OCI-LY7 (cell line): Measurements from ENCODE around the gene LRRC8D. TPM values are rescaled to one million over a fixed set of nuclear protein-coding genes. Genes with fewer than 3 reads are reported as not detected.

ENCODE experiments used
- BruUV-seq: library from RNA; stranded (reverse); fragments of 400-500 nt; replicated peaks from 2 replicates; lab custom pipeline; 2021; lab: Mats Ljungman, UMichigan
- CTCF ChIA-PET: fragments of 300-600 bp; sonication (Branson Sonifier 250); formaldehyde crosslinking; loops from one replicate; lab custom pipeline; 2022; ENCODE audit warnings: antibody characterized with exemption; ENCODE audit not compliant: unreplicated experiment; lab: Charles Lee
- POLR2A ChIA-PET: fragments of 300-600 bp; sonication (Branson Sonifier 250); formaldehyde crosslinking; loops from one replicate; lab custom pipeline; 2022; ENCODE audit warnings: antibody characterized with exemption; lab: Charles Lee
- DNase-seq: peaks from one replicate; pipeline ENCODE4 v3.0.0-alpha.2; 2015; ENCODE audit warnings: low spot score
- H2AFZ ChIP-seq: fragments of 200-600 bp; sonication (generic), shearing (Covaris generic); 2 replicates; pipeline ENCODE4 v1.6.1; 2014; ENCODE audit warnings: mild to moderate bottlenecking, antibody characterized with exemption, low read length, moderate library complexity
- H3K27ac ChIP-seq: fragments of 200-600 bp; sonication (generic); 2 replicates; pipeline ENCODE4 v1.5.1; 2014; ENCODE audit warnings: mixed run types, low read depth, mild to moderate bottlenecking, moderate library complexity, low read length, inconsistent platforms; ENCODE audit not compliant: poor library complexity, severe bottlenecking
- H3K36me3 ChIP-seq: fragments of 200-600 bp; sonication (generic); 2 replicates; pipeline ENCODE4 v1.6.1; 2014; ENCODE audit warnings: mild to moderate bottlenecking, antibody characterized with exemption, low read length, moderate library complexity, mixed read lengths; ENCODE audit not compliant: insufficient read depth
- H3K4me1 ChIP-seq: fragments of 200-600 bp; sonication (generic); 2 replicates; pipeline ENCODE4 v1.5.1; 2014; ENCODE audit warnings: mild to moderate bottlenecking, low read length; ENCODE audit not compliant: insufficient read depth, poor library complexity, severe bottlenecking
- H3K4me2 ChIP-seq: fragments of 200-600 bp; sonication (generic); 2 replicates; pipeline ENCODE4 v1.6.1; 2014; ENCODE audit warnings: mild to moderate bottlenecking, low read length
- H3K4me3 ChIP-seq: fragments of 200-600 bp; sonication (generic); 2 replicates; pipeline ENCODE4 v1.5.1; 2014; ENCODE audit warnings: mild to moderate bottlenecking, low read depth, low read length; ENCODE audit not compliant: poor library complexity, severe bottlenecking
- H3K79me2 ChIP-seq: fragments of 200-600 bp; sonication (generic); 2 replicates; pipeline ENCODE4 v1.6.1; 2016; ENCODE audit warnings: low read depth, mild to moderate bottlenecking, low read length, moderate library complexity, mixed read lengths; ENCODE audit not compliant: insufficient read depth
- H3K9me2 ChIP-seq: fragments of 200-600 bp; sonication (generic); 2 replicates; pipeline ENCODE4 v1.6.1; 2016; ENCODE audit warnings: mild to moderate bottlenecking, low read length, mixed read lengths; ENCODE audit not compliant: insufficient read depth
- H3K9me3 ChIP-seq: fragments of 200-600 bp; sonication (generic); 2 replicates; pipeline ENCODE4 v1.6.1; 2014; ENCODE audit warnings: mild to moderate bottlenecking, mixed run types, low read length, mixed read lengths
- H4K20me1 ChIP-seq: fragments of 200-600 bp; sonication (generic); 2 replicates; pipeline ENCODE4 v1.6.1; 2014; ENCODE audit warnings: mild to moderate bottlenecking, antibody characterized with exemption, low read length, moderate library complexity, mixed read lengths; ENCODE audit not compliant: insufficient read depth
- EZH2phosphoT487 ChIP-seq: fragments of 200-600 bp; sonication (generic); IDR thresholded peaks from 2 replicates; pipeline ENCODE4 v1.6.1; 2018; ENCODE audit warnings: low read depth, borderline replicate concordance, mild to moderate bottlenecking, mixed run types, antibody characterized with exemption, low read length, moderate library complexity, mixed read lengths
- intact Hi-C: fragments of 100-400 bp; cut with micrococcal nuclease; formaldehyde crosslinking; loops from one replicate; pipeline ENCODE4 v1.10.0; 2022; ENCODE audit not compliant: unreplicated experiment
- total RNA-seq, 2 experiments: library from RNA; depleted of rRNA in 1 of 2; stranded (reverse); fragments of >200 nt in 1 of 2; shearing (Covaris generic) in 1 of 2; gene quantifications; 2 replicates each; pipeline ENCODE4 v1.2.3, GENCODE V29; 2014 to 2022
- TF ChIP-seq, protein P1 (sequence below): fragments of 200-600 bp; sonication (generic); conservative IDR thresholded peaks from 2 replicates; pipeline ENCODE4 v1.5.1; 2014; ENCODE audit warnings: mild to moderate bottlenecking, antibody characterized with exemption, low read length, moderate library complexity, mixed read lengths

LRRC8D gene
- total RNA-seq, 2 experiments from 2014 or later, result 23.8 to 37.1 TPM

DNA sequence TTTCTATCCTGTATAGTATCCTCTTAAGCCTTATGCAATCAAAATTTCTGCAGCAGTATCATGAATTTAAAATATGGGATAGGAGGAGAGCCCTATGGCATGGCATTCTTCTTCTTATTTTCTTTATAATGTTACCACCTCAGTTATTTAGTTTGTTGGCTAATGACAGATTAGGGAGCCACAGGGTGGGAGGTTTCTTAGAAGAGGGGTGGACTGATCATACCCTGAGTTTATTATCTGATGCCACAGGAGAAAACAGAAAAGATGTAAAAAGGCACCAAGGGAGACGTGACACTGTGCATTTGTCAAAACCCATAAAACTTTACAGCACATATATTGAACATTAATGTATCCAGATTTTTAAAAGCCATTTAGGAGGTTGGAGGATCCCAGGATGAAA, 66.9 kb downstream of the LRRC8D start:
- H3K9me2 ChIP-seq, result no peaks in the 10 kb centered on the region
- BruUV-seq, result no TSS peak
- peaks cover 5% of the 10 kb centered on the region; the same call in 1 of the 2 replicates for H4K20me1 ChIP-seq
- no peaks in the 10 kb centered on the region for H3K4me1 ChIP-seq
- CTCF ChIA-PET, result no interaction called here
- H2AFZ ChIP-seq, result no peak overlapping the region
- no peak for DNase-seq
- no peak overlapping the region for H3K4me3 ChIP-seq
- TF ChIP-seq, protein P1, sequence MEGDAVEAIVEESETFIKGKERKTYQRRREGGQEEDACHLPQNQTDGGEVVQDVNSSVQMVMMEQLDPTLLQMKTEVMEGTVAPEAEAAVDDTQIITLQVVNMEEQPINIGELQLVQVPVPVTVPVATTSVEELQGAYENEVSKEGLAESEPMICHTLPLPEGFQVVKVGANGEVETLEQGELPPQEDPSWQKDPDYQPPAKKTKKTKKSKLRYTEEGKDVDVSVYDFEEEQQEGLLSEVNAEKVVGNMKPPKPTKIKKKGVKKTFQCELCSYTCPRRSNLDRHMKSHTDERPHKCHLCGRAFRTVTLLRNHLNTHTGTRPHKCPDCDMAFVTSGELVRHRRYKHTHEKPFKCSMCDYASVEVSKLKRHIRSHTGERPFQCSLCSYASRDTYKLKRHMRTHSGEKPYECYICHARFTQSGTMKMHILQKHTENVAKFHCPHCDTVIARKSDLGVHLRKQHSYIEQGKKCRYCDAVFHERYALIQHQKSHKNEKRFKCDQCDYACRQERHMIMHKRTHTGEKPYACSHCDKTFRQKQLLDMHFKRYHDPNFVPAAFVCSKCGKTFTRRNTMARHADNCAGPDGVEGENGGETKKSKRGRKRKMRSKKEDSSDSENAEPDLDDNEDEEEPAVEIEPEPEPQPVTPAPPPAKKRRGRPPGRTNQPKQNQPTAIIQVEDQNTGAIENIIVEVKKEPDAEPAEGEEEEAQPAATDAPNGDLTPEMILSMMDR, result no peak
- no peak for TF ChIP-seq EZH2phosphoT487
- H3K36me3 ChIP-seq, result peaks cover 23% of the 10 kb centered on the region
- POLR2A ChIA-PET, result no interaction called here
- H3K9me3 ChIP-seq, result no peaks in the 10 kb centered on the region
- H3K4me2 ChIP-seq, result no peak overlapping the region
- no peak overlapping the region for H3K27ac ChIP-seq
- peaks cover 4% of the 10 kb centered on the region; the same call in 1 of the 2 replicates for H3K79me2 ChIP-seq
- intact Hi-C loops, result no loop called here

DNA sequence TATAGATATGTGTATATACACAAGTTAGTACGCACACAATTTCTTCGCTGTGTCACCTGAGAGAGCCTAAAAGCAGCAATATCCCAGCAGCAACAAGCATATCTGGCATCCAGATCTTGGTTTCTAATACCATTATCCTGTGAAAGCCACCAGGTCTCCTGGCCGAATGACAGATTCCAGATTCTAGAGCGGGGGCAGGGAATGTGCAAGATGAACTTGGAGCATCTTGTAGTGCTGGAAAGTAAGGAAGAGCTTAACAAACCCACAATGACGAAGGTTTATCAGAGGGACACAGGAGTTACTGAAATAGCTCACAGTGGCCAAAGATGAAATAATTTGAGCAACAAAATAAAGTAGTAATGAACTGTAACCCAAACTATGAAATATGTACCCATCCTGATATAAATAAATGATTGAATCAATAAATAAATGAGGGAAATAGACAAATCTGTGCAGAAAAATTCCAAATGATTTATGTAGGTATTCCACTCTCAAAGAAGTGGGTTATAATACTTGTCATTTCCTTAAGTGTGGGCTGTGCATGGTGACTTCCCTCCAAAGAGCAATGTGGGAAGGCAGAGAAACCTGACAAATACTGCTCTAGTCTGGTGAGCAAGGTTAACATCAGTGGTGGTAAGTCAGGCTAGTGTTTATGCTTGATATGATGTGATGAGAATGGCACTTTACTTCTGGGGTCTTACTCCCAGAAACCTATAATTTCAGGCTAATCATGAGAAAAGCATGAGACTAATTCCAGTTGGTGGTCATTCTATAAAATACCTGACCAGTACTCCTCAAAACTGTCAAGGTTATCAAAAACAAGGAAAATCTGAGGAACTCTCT, 67.9 kb downstream of the LRRC8D start:
- DNase-seq, result no peak
- Histone ChIP-seq H3K4me2 (no peak overlapping the region), H3K9me2 (no peaks in the 10 kb centered on the region), H3K36me3 (peaks cover 20% of the 10 kb centered on the region; the same call in 1 of the 2 replicates), H3K4me1 (no peaks in the 10 kb centered on the region), H4K20me1 (peaks cover 9% of the 10 kb centered on the region; the same call in 1 of the 2 replicates), H3K4me3 (no peak overlapping the region), H3K9me3 (no peaks in the 10 kb centered on the region), H3K79me2 (peaks cover 4% of the 10 kb centered on the region; the same call in 1 of the 2 replicates), H3K27ac (no peak overlapping the region), H2AFZ (no peak overlapping the region)
- TF ChIP-seq, protein P1, result no peak
- no peak for TF ChIP-seq EZH2phosphoT487
- BruUV-seq, result no TSS peak
- ChIA-PET POLR2A (interaction anchor here (0.6 kb wide), 1 partner anchor 1205 kb away, joined by 6 read pairs; no protein-coding TSS in a partner anchor), CTCF (no interaction called here)
- intact Hi-C loops, result no loop called here

DNA sequence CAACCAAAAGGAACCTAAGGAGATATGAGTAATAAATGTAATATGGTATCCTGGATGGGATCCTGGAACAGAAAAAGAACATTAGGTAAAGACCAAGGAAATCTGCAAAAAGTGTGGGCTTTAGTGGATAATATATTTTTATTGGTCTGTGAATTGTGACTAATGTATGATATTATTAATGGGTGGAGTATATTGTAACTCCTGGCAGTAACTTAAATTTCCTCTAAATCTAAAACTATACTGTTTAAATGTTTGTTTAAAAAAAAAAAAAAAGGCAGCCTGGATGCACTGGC, 68.4 kb downstream of the LRRC8D start:
- H3K79me2 ChIP-seq, result peaks cover 4% of the 10 kb centered on the region; the same call in 1 of the 2 replicates
- H2AFZ ChIP-seq, result no peak overlapping the region
- no TSS peak for BruUV-seq
- no peak for DNase-seq
- intact Hi-C loops, result no loop called here
- ChIA-PET CTCF (no interaction called here), POLR2A (no interaction called here)
- no peaks in the 10 kb centered on the region for H3K9me3 ChIP-seq
- H3K4me2 ChIP-seq, result no peak overlapping the region
- no peak overlapping the region for H3K27ac ChIP-seq
- peaks cover 19% of the 10 kb centered on the region; the same call in 1 of the 2 replicates for H3K36me3 ChIP-seq
- no peak overlapping the region for H3K4me3 ChIP-seq
- H3K9me2 ChIP-seq, result no peaks in the 10 kb centered on the region
- no peaks in the 10 kb centered on the region for H3K4me1 ChIP-seq
- no peak for TF ChIP-seq EZH2phosphoT487
- TF ChIP-seq, protein P1, result no peak
- peaks cover 13% of the 10 kb centered on the region; the same call in 1 of the 2 replicates for H4K20me1 ChIP-seq
